HepG2 (cell line): Measurements from ENCODE around the gene DNAJC8. TPM values are rescaled to one million over a fixed set of nuclear protein-coding genes. Genes with fewer than 3 reads are reported as not detected.

Experiments
- ATAC-seq: fragments of 200-7000 bp; cut with Tn5 transposase; 3 replicates; pipeline ENCODE4 v1.9.1; 2020; ENCODE audit warnings: mild to moderate bottlenecking, moderate library complexity
- BruUV-seq: library from RNA; stranded (reverse); fragments of 400-500 nt; replicated peaks from 2 replicates; lab custom pipeline; 2021; lab: Mats Ljungman, UMichigan
- CTCF ChIA-PET: fragments of 300-600 bp; formaldehyde crosslinking; extraction: SDS; loops from one replicate; lab custom pipeline; 2021; ENCODE audit warnings: low total read pairs, inconsistent platforms, low intra/inter-chr PET ratio; lab: Yijun Ruan, JAX
- POLR2A ChIA-PET: fragments of 350-600 bp; sonication (Branson Sonifier 250); formaldehyde crosslinking; loops from one replicate; lab custom pipeline; 2020; ENCODE audit warnings: antibody characterized with exemption, inconsistent platforms; lab: Yijun Ruan, JAX
- DNase-seq: peaks from one replicate; pipeline ENCODE4 v3.0.0-alpha.2; 2015; ENCODE audit warnings: low spot score
- FAIRE-seq: peaks from 3 replicates; lab custom pipeline; 2011; peaks lifted over from hg19 to GRCh38; lab: Jason Lieb, UNC
- H2AFZ ChIP-seq: one replicate; pipeline ENCODE4 v1.6.1; 2011; ENCODE audit warnings: low read length, inconsistent platforms
- H3K27ac ChIP-seq: fragments of 300-600 bp; 3 replicates; pipeline ENCODE4 v1.8.0; 2011; ENCODE audit warnings: mixed run types, mild to moderate bottlenecking, mixed read lengths, low read length, inconsistent platforms; ENCODE audit not compliant: insufficient read depth; ENCODE audit errors: extremely low read length
- H3K27me3 ChIP-seq, 2 experiments: fragments of 200-600 bp in 1 of 2; 2 replicates in 1 of 2; 3 replicates in 1 of 2; pipeline versions ENCODE4 v1.6.0 to v1.8.0; 2011; ENCODE audit warnings: low read length in 2 of 2, mild to moderate bottlenecking in 2 of 2, moderate library complexity in 2 of 2, inconsistent platforms in 1 of 2; ENCODE audit not compliant: insufficient read depth in 2 of 2, control insufficient read depth in 1 of 2
- H3K36me3 ChIP-seq, 2 experiments: fragments of 200-600 bp in 1 of 2; replicated peaks in 1 of 2; 2 replicates in 1 of 2; 3 replicates in 1 of 2; pipeline versions ENCODE4 v1.5.1 to v1.8.0; 2011; ENCODE audit warnings: low read length in 2 of 2, inconsistent platforms in 1 of 2; ENCODE audit not compliant: insufficient read depth in 2 of 2, control insufficient read depth in 1 of 2
- H3K4me1 ChIP-seq: 2 replicates; pipeline ENCODE4 v1.5.1; 2012; ENCODE audit warnings: low read length, inconsistent platforms; ENCODE audit not compliant: insufficient read depth
- H3K4me2 ChIP-seq: 2 replicates; pipeline ENCODE4 v1.6.0; 2011; ENCODE audit warnings: low read depth, low read length, inconsistent platforms
- H3K4me3 ChIP-seq, 3 experiments: fragments of 200-600 bp in 1 of 3; sonication (generic), shearing (Covaris generic) in 1 of 3; replicated peaks in 1 of 3; 2 replicates each; pipeline ENCODE4 v1.5.1; 2011 to 2016; ENCODE audit warnings: low read length in 3 of 3, inconsistent platforms in 2 of 3, low read depth in 2 of 3, mild to moderate bottlenecking in 2 of 3, control low read depth in 1 of 3, mixed read lengths in 1 of 3; ENCODE audit not compliant: insufficient read depth in 1 of 3
- H3K79me2 ChIP-seq: one replicate; pipeline ENCODE4 v1.6.1; 2011; ENCODE audit warnings: low read length, inconsistent platforms; ENCODE audit not compliant: insufficient read depth
- H3K9ac ChIP-seq: 2 replicates; pipeline ENCODE4 v1.6.0; 2011; ENCODE audit warnings: mild to moderate bottlenecking, low read depth, low read length, inconsistent platforms; ENCODE audit not compliant: insufficient read depth
- H3K9me3 ChIP-seq: 2 replicates; pipeline ENCODE4 v1.5.1; 2012; ENCODE audit warnings: mild to moderate bottlenecking, low read length
- H4K20me1 ChIP-seq: 2 replicates; pipeline ENCODE4 v1.6.0; 2011; ENCODE audit warnings: inconsistent platforms, mild to moderate bottlenecking, low read length, moderate library complexity; ENCODE audit not compliant: insufficient read depth
- CBFB ChIP-seq: sonication (generic); formaldehyde crosslinking; IDR thresholded peaks from 2 replicates; pipeline ENCODE4 v1.4.0; 2020; ENCODE audit warnings: missing genetic modification reagents
- DDIT3 ChIP-seq: sonication (generic); formaldehyde crosslinking; IDR thresholded peaks from 2 replicates; pipeline ENCODE4 v1.4.0; 2020; ENCODE audit warnings: mild to moderate bottlenecking, missing genetic modification reagents
- DNMT1 ChIP-seq: sonication (generic); formaldehyde crosslinking; IDR thresholded peaks from 2 replicates; pipeline ENCODE4 v1.5.1; 2020; ENCODE audit warnings: mild to moderate bottlenecking, missing genetic modification reagents
- DR1 ChIP-seq: sonication (generic); formaldehyde crosslinking; IDR thresholded peaks from 2 replicates; pipeline ENCODE4 v1.8.0; 2021; ENCODE audit warnings: mild to moderate bottlenecking, missing genetic modification reagents, inconsistent platforms
- FOXJ3 ChIP-seq: sonication (generic); formaldehyde crosslinking; IDR thresholded peaks from 2 replicates; pipeline ENCODE4 v1.4.0; 2020; ENCODE audit warnings: missing genetic modification reagents, mild to moderate bottlenecking, borderline replicate concordance
- GPBP1L1 ChIP-seq: sonication (generic); formaldehyde crosslinking; IDR thresholded peaks from 2 replicates; pipeline ENCODE4 v1.5.0; 2020; ENCODE audit warnings: mild to moderate bottlenecking, missing genetic modification reagents
- GPN1 ChIP-seq: sonication (generic); formaldehyde crosslinking; IDR thresholded peaks from 2 replicates; pipeline ENCODE4 v1.5.1; 2020; ENCODE audit warnings: missing genetic modification reagents, borderline replicate concordance
- HCFC1 ChIP-seq: fragments of 150-350 bp; IDR thresholded peaks from 2 replicates; pipeline ENCODE4 v1.6.1; 2014; ENCODE audit warnings: low read depth, low read length
- HOXA5 ChIP-seq: sonication (generic); formaldehyde crosslinking; IDR thresholded peaks from 2 replicates; pipeline ENCODE4 v1.4.0; 2020; ENCODE audit warnings: missing genetic modification reagents
- LCORL ChIP-seq, 2 experiments: fragments of 450-650 bp in 1 of 2; sonication (generic) in 1 of 2; formaldehyde crosslinking in 1 of 2; IDR thresholded peaks; 2 replicates each; pipeline versions ENCODE4 v1.5.0 to v1.6.1; 2017 to 2020; ENCODE audit warnings: antibody characterized with exemption in 1 of 2, missing genetic modification reagents in 1 of 2
- NCOA1 ChIP-seq: sonication (generic); formaldehyde crosslinking; IDR thresholded peaks from 2 replicates; pipeline ENCODE4 v1.9.0; 2021; ENCODE audit warnings: missing genetic modification reagents
- RFX1 ChIP-seq: fragments of 450-650 bp; IDR thresholded peaks from 2 replicates; pipeline ENCODE4 v1.6.1; 2017
- RNF219 ChIP-seq: sonication (generic); formaldehyde crosslinking; IDR thresholded peaks from 2 replicates; pipeline ENCODE4 v1.5.0; 2020; ENCODE audit warnings: mild to moderate bottlenecking, missing genetic modification reagents
- SNAI1 ChIP-seq: sonication (generic); formaldehyde crosslinking; IDR thresholded peaks from 2 replicates; pipeline ENCODE4 v1.5.0; 2020; ENCODE audit warnings: mild to moderate bottlenecking, missing genetic modification reagents, borderline replicate concordance
- ZFP82 ChIP-seq: sonication (generic); formaldehyde crosslinking; IDR thresholded peaks from 2 replicates; pipeline ENCODE4 v1.5.1; 2020; ENCODE audit warnings: mild to moderate bottlenecking, missing genetic modification reagents, borderline replicate concordance
- ZNF143 ChIP-seq: sonication (generic); formaldehyde crosslinking; IDR thresholded peaks from 2 replicates; pipeline ENCODE4 v1.4.0; 2020; ENCODE audit warnings: missing genetic modification reagents
- ZNF274 ChIP-seq: sonication (generic); formaldehyde crosslinking; IDR thresholded peaks from 2 replicates; pipeline ENCODE4 v1.5.1; 2020; ENCODE audit warnings: mild to moderate bottlenecking, missing genetic modification reagents
- ZNF296 ChIP-seq: sonication (generic); formaldehyde crosslinking; conservative IDR thresholded peaks from 2 replicates; pipeline ENCODE4 v1.5.0; 2020; ENCODE audit warnings: mild to moderate bottlenecking, missing genetic modification reagents
- ZNF577 ChIP-seq: sonication (generic); formaldehyde crosslinking; IDR thresholded peaks from 2 replicates; pipeline ENCODE4 v1.4.0; 2020; ENCODE audit warnings: mild to moderate bottlenecking, low read depth, missing genetic modification reagents, borderline replicate concordance
- WGBS: methylation state at CpG from one replicate; pipeline ENCODE4 v1.1.6; 2017; ENCODE audit warnings: low lambda C conversion rate; 5-methylcytosine and 5-hydroxymethylcytosine counted together
- in situ Hi-C: cut with HindIII; loops from 2 replicates; pipeline ENCODE4 v1.10.0; 2017; ENCODE audit warnings: low pct_unique_long_range_greater_than_20kb; ENCODE audit not compliant: extremely low pct_ligation_motif_present
- intact Hi-C: fragments of 100-400 bp; cut with micrococcal nuclease; formaldehyde crosslinking; loops from one replicate; pipeline ENCODE4 v1.10.0; 2022; ENCODE audit not compliant: unreplicated experiment
- polyA plus RNA-seq, 8 experiments: library from polyadenylated mRNA; depleted of rRNA in 3 of 8; stranded (reverse) in 7 of 8; unstranded in 1 of 8; fragments of >200 nt; fragmentation: Illumina TruSeq in 4 of 8; extraction: Trizol in 4 of 8; gene quantifications; 2 replicates each; pipeline versions ENCODE4 v1.2.1 to v1.2.3, GENCODE V29; 2011 to 2016; ENCODE audit warnings: low read depth in 4 of 8, missing spikeins in 1 of 8, mixed read lengths in 1 of 8; ENCODE audit not compliant: insufficient read depth in 1 of 8
- total RNA-seq, 5 experiments: library from RNA; depleted of rRNA; stranded (reverse); fragments of >200 nt; fragmentation: Illumina TruSeq; extraction: Trizol; gene quantifications; 2 replicates each; pipeline ENCODE4 v1.2.3, GENCODE V29; 2016; ENCODE audit warnings: low read depth in 1 of 5
- TF ChIP-seq, protein P1 (sequence below): sonication (generic); formaldehyde crosslinking; IDR thresholded peaks from 2 replicates; pipeline ENCODE4 v1.4.0; 2020; ENCODE audit warnings: missing genetic modification reagents

DNAJC8 gene
- total and polyA plus RNA-seq, 2 of the 13 experiments (the other 11 are each of a cell fraction or from before 2014, with no cell fraction given), result 54.5 to 126 TPM

- ChIA-PET CTCF (no interaction called here), POLR2A (interaction anchor here (1.0 to 2.8 kb wide), 9 partner anchors 8 to 110 kb away, joined by 3 to 16 read pairs (median 4); partner anchors contain the start of genes MED18 and PHACTR4)
- peaks cover 0 to 2% of the 10 kb centered on the region in 2 experiments; a peak in 1 of 5 replicates for H3K36me3 ChIP-seq
- TSS peak; percentile 71 for BruUV-seq
- H3K9me3 ChIP-seq, result no peaks in the 10 kb centered on the region
- intact Hi-C loops (no loop called here), in situ Hi-C loops (no loop called here)
- peak within 1 kb of the TSS; percentile 97 for H3K4me2 ChIP-seq
- H3K4me3 ChIP-seq, result peak within 1 kb of the TSS; percentile 98 to 99 (median 99)
- H3K9ac ChIP-seq, result peak within 1 kb of the TSS; percentile 92
- H3K27ac ChIP-seq, result peak within 1 kb of the TSS; percentile 70
- peaks cover 57% of the 10 kb centered on the region for H3K4me1 ChIP-seq
- H4K20me1 ChIP-seq, result peaks cover 32% of the 10 kb centered on the region
- WGBS, result 0% methylated on average over 1 of the region's 76 CpGs
- H2AFZ ChIP-seq, result peak within 1 kb of the TSS; percentile 73
- ATAC-seq, result peak; percentile 92
- H3K79me2 ChIP-seq, result peaks cover 45% of the 10 kb centered on the region
- FAIRE-seq, result peak; percentile 78
- peaks cover 0 to 1% of the 10 kb centered on the region in 2 experiments; a peak in 1 of 5 replicates for H3K27me3 ChIP-seq
- peak; percentile 95 for DNase-seq
- TF ChIP-seq DR1 (CRISPR knock-in tag) (peak; percentile 80), FOXJ3 (CRISPR knock-in tag) (peak; percentile 37; the same call in 1 of the 2 replicates), RFX1 (no peak), ZNF274 (0 out of 2 replicates have a peak, but pooled peaks have one; percentile 29), ZNF296 (CRISPR knock-in tag) (no peak), SNAI1 (CRISPR knock-in tag) (no peak; the same call in 1 of the 2 replicates), ZNF143 (peak; percentile 90), RNF219 (CRISPR knock-in tag) (no peak), DDIT3 (CRISPR knock-in tag) (peak; percentile 94; the same call in 1 of the 2 replicates), ZFP82 (CRISPR knock-in tag) (no peak), GPBP1L1 (CRISPR knock-in tag) (no peak), ZNF577 (CRISPR knock-in tag) (no peak), NCOA1 (CRISPR knock-in tag) (peak; percentile 62; the same call in 1 of the 2 replicates), LCORL (IDR thresholded peaks at IDR 0.05) (no peak), LCORL (CRISPR knock-in tag; IDR thresholded peaks at IDR 0.05) (peak; percentile 37; the same call in 1 of the 2 replicates), GPN1 (no peak), HOXA5 (CRISPR knock-in tag) (peak; percentile 95), HCFC1 (peak; percentile 84), CBFB (no peak), DNMT1 (CRISPR knock-in tag) (no peak)
- TF ChIP-seq, protein P1, sequence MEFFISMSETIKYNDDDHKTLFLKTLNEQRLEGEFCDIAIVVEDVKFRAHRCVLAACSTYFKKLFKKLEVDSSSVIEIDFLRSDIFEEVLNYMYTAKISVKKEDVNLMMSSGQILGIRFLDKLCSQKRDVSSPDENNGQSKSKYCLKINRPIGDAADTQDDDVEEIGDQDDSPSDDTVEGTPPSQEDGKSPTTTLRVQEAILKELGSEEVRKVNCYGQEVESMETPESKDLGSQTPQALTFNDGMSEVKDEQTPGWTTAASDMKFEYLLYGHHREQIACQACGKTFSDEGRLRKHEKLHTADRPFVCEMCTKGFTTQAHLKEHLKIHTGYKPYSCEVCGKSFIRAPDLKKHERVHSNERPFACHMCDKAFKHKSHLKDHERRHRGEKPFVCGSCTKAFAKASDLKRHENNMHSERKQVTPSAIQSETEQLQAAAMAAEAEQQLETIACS (CRISPR knock-in tag), result 0 out of 2 replicates have a peak, but pooled peaks have one; percentile 34
Measured at GRCh38 chr1:28259252-28259933, 26.6 kb upstream of the DNAJC8 start, which contains the start of gene SESN2. Gene SESN2 (plus strand): TSS chr1:28259518. CDS start chr1:28259848, 330 bp downstream.
